ENCODE data around the gene RAET1G. TPM values are rescaled to one million over a fixed set of nuclear protein-coding genes. Genes with fewer than 3 reads are reported as not detected.
"Not testable (repeated sequence)": the region's sequence is repeated elsewhere in the genome, so short reads cannot be mapped to it uniquely, and the experiment has no call there.

RAET1G gene
- total RNA-seq, 1 donor from 2014 or later, result 0.60 TPM

GRCh38 chr6:149953934-149954327 lies 31.0 kb upstream of the RAET1G start:
- H3K27me3 Mint-ChIP-seq (ENCODE audit: low read depth), result peaks cover 68% of the 10 kb centered on the region
- not testable (repeated sequence) for H3K36me3 Mint-ChIP-seq (ENCODE audit: low read depth)

GRCh38 chr6:149953390-149953789 lies 30.5 kb upstream of the RAET1G start:
- not testable (repeated sequence) for H3K9me3 Mint-ChIP-seq (ENCODE audit: low read depth); H3K4me3 Mint-ChIP-seq (ENCODE audit: unreplicated experiment); DNase-seq (ENCODE audit: low spot score); H3K36me3 Mint-ChIP-seq (ENCODE audit: low read depth); H3K4me1 Mint-ChIP-seq (ENCODE audit: low read depth); H3K27ac Mint-ChIP-seq (ENCODE audit: unreplicated experiment)
- H3K27me3 Mint-ChIP-seq (ENCODE audit: low read depth), result peaks cover 65% of the 10 kb centered on the region

More at GRCh38 chr6:149953934-149954327, 31.0 kb upstream of the RAET1G start:
- H3K4me1 Mint-ChIP-seq (ENCODE audit: low read depth); H3K9me3 Mint-ChIP-seq (ENCODE audit: low read depth); H3K27ac Mint-ChIP-seq (ENCODE audit: unreplicated experiment); H3K4me3 Mint-ChIP-seq (ENCODE audit: unreplicated experiment); DNase-seq (ENCODE audit: low spot score): not testable (repeated sequence)
- peak; percentile 49 for TF ChIP-seq CTCF (IDR thresholded peaks at IDR 0.05)

GRCh38 chr6:149951626-149952025 lies 28.7 kb upstream of the RAET1G start:
- Mint-ChIP-seq H3K9me3 (ENCODE audit: low read depth) (no peaks in the 10 kb centered on the region), H3K27ac (ENCODE audit: unreplicated experiment) (no peak overlapping the region), H3K27me3 (ENCODE audit: low read depth) (peaks cover 62% of the 10 kb centered on the region), H3K36me3 (ENCODE audit: low read depth) (peaks cover 9% of the 10 kb centered on the region), H3K4me3 (ENCODE audit: unreplicated experiment) (no peak overlapping the region), H3K4me1 (ENCODE audit: low read depth) (peaks cover 4% of the 10 kb centered on the region)
- TF ChIP-seq CTCF (IDR thresholded peaks at IDR 0.05), result no peak
- no peak for DNase-seq (ENCODE audit: low spot score)

GRCh38 chr6:149951096-149951495 lies 28.2 kb upstream of the RAET1G start:
- peaks cover 59% of the 10 kb centered on the region for H3K27me3 Mint-ChIP-seq (ENCODE audit: low read depth)
- H3K4me3 Mint-ChIP-seq (ENCODE audit: unreplicated experiment), result no peak overlapping the region
- TF ChIP-seq CTCF (IDR thresholded peaks at IDR 0.05), result no peak
- H3K4me1 Mint-ChIP-seq (ENCODE audit: low read depth), result peaks cover 4% of the 10 kb centered on the region
- H3K36me3 Mint-ChIP-seq (ENCODE audit: low read depth), result peaks cover 9% of the 10 kb centered on the region
- H3K9me3 Mint-ChIP-seq (ENCODE audit: low read depth), result no peaks in the 10 kb centered on the region
- H3K27ac Mint-ChIP-seq (ENCODE audit: unreplicated experiment), result no peak overlapping the region
- no peak for DNase-seq (ENCODE audit: low spot score)

- peaks cover 52% of the 10 kb centered on the region for H3K27me3 Mint-ChIP-seq (ENCODE audit: low read depth)
- DNase-seq (ENCODE audit: low spot score), result no peak
- peaks cover 9% of the 10 kb centered on the region for H3K36me3 Mint-ChIP-seq (ENCODE audit: low read depth)
- peaks cover 4% of the 10 kb centered on the region for H3K4me1 Mint-ChIP-seq (ENCODE audit: low read depth)
- TF ChIP-seq CTCF (IDR thresholded peaks at IDR 0.05), result no peak
- H3K4me3 Mint-ChIP-seq (ENCODE audit: unreplicated experiment), result no peak overlapping the region
- no peaks in the 10 kb centered on the region for H3K9me3 Mint-ChIP-seq (ENCODE audit: low read depth)
- H3K27ac Mint-ChIP-seq (ENCODE audit: unreplicated experiment), result no peak overlapping the region
Measured at GRCh38 chr6:149950423-149950822, 27.5 kb upstream of the RAET1G start.

- no peak for TF ChIP-seq CTCF (IDR thresholded peaks at IDR 0.05)
- DNase-seq (ENCODE audit: low spot score), result no peak
- peaks cover 45% of the 10 kb centered on the region for H3K27me3 Mint-ChIP-seq (ENCODE audit: low read depth)
- no peak overlapping the region for H3K4me3 Mint-ChIP-seq (ENCODE audit: unreplicated experiment)
- H3K4me1 Mint-ChIP-seq (ENCODE audit: low read depth), result no peaks in the 10 kb centered on the region
- H3K27ac Mint-ChIP-seq (ENCODE audit: unreplicated experiment), result no peak overlapping the region
- H3K9me3 Mint-ChIP-seq (ENCODE audit: low read depth), result no peaks in the 10 kb centered on the region
- peaks cover 9% of the 10 kb centered on the region for H3K36me3 Mint-ChIP-seq (ENCODE audit: low read depth)
Measured at GRCh38 chr6:149948616-149949015, 25.7 kb upstream of the RAET1G start.
